SIG-M5 (cell line): ENCODE results near the gene UFD1.
"Not testable (repeated sequence)": the region's sequence is repeated elsewhere in the genome, so short reads cannot be mapped to it uniquely, and the experiment has no call there.

Experiments used
- DNase-seq: peaks from one replicate; lab custom pipeline; 2025; lab: John Stamatoyannopoulos, UW

UFD1 gene

DNA sequence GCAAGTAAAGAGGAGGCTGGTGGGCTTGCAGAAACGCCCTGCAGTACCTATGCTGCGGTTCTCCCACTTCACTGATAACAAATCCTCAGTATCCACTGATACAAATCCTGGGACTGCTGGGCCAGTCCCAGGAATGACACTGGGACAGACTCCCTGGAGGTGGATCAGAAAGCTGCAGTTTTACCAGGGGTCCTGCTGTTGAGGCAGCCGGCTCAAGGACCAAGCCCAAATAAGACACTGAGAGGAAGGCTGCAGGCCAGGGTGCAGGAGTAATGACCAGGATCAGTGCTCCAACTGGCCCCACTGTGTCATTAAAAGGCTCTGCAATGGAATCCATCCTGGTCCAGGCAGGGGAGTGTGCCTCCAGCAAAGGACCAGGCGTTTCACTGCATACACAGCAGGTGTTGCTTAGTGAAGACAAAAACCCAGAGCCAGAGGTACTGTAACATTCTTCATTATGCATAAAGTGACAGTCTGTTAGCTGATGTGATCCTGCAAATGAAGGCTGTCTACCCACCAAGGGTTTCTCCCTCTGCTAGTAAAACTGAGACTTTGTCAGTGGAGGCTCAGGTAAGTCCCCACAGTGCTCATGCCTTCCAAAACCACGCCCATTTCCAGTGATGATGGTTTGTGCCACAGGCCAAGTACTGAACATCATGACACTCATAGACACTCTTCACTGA is 30.1 kb downstream of the UFD1 start:
- no peak for DNase-seq

DNA sequence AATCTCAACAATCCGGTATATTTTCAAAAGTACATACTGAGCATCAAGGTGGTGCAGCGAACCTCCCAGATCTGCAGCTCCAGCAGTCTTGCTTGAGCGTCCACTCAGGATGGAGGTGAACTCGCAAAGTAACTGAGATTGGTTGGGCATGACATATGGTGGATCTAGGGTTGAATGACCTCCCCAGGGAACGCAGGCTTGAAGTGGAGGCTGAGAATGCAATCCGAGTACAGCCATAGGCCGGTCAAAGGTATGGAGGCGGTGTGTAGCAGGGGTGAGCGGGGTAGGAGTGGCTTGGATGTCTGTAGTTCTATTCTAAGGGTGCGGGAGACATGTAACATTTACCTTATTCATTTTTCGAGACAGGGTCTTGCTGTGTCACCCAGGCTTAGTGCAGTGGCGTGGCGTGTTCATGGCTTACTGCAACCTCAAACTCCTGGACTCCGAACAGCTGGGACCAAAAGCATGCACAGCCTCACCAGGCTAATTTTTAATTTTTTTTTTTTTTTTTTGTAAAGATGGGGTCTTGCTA is 30.9 kb downstream of the UFD1 start:
- no peak for DNase-seq

DNA sequence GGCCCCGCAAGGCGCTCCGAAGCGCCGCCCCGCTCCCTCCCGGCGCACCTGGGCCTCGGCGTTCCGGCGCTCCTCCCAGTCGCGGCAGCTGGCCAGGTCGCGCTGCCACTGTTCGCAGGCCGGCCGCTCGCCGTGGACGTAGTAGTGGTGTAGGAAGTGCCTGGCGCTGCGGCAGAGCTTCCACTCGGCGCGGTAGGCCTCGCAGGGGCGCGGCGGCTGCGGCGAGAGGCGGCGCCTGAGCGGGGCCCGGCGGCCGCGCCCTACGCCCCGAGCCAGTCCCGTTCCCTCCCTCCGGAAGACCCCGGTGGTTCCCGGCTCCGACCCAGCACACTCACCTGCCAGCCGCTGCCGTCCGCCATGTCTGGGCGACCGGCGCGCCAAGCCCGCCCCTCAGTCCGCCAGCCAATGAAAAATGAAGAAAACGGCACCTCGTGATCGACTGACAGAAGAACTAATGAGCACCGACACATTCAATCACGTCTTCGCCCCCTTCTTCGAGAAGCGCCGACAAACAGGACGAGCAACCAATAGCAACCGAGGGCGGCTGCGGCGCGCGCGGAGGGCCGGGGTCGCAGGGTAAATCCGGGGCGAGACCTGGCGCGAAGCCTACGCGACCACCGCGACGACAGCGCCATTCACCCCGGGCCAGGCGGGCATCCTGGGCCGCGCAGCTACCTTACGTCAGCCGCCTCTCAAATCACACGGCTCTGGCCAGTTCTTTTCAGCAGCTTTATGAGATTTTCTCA is 31.5 kb downstream of the UFD1 start, which contains the start of gene C22orf39:
Gene C22orf39, minus strand, starts transcription at position 382 of the 746 bp plus-strand sequence. Its CDS starts 23 bp downstream, at position 359.
- DNase-seq: peak; percentile 80

DNA sequence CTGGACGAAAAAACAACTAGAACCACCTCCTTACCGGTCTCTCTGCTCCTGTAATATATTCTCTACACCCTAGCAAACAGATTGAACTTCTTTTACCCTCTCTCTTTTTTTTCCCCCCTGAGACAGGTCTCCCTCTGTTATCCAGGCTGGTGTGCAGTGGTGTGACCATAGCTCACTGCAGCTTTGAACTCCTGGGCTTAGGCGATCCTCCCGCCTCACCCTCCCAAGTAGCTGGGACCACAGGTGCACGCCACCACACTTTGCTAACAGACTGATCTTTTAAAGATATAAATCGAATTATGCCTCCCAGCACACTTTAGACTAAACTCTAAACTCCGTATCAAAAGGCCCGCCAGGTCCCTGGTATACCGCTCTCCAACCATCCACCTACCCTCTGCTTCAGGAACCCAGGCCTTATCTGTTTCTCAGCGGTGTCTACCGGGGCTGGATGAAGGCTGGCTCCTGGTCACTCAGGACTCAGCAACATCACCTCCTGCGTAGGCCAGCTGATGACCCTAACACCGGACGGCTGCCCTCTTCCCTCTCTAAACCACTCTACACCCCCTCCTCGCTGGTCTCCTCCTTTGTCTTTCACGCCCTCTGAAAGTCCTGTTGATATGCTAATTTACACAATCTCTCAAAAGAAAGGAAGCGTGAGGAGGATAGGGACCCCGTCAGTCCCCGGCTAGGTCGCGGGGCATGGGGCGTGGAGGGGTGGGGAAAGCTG is 32.2 kb downstream of the UFD1 start:
- no peak for DNase-seq

DNA sequence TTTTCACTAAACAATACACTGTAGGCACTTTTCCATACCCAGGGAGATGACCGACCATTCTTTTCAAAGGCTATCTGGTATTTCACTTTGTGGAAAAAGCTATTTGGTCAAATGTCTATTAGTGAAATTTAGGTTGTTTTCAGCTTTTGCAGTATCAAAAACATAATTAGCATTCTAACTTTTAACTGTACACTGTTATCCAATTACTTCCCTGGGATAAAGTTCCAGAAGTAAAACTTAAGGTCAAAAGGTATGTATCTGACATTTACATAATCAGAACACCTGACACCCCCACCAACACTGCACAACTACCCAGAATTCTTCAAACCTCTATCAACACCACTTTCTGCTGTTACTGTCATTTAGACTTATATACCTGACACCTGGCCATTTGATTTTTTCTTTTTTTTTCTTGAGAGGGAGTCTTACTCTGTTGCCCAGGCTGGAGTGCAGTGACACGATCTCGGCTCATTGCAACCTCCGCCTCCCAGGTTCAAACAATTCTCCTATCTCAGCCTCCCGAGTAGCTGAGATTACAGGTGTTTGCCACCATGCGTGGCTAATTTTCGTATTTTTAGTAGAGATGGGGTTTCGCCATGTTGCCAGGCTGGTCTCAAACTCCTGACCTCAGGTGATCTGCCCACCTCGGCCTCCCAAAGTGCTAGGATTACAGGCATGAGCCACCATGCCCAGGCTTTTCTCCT is 33.6 kb downstream of the UFD1 start:
- DNase-seq: not testable (repeated sequence)

DNA sequence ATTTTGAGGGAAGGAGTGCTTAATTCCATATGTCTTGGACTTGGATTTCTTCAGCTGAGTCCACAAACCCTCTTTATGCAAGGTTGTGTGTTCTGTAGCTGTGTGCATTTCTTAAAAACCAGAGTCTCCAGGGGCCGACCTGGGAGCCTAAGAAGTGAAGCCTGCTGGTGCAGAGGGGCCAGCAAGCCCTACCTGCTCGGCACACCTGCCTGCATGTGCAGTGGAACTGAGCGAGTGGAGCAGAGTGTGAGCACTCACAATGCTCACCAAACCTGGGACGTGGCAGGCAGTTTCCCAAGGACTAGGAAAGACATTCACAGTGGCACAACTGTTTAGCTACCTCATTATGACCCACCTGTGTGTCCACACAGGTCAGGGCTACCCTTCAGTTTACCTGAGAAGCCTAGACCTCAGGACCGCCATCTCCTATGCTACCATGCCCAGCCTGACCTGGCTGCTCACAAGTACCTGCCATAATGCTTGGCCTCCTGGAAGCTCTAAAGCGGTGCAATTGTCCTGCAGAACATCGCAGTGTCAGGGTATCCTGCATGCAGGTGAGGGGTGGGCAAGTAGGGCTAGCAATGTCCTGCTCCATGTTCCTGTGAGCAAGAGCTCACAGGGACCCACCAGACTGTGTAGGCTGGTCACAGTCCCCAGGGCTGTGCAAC is 35.3 kb downstream of the UFD1 start:
- DNase-seq: no peak

DNA sequence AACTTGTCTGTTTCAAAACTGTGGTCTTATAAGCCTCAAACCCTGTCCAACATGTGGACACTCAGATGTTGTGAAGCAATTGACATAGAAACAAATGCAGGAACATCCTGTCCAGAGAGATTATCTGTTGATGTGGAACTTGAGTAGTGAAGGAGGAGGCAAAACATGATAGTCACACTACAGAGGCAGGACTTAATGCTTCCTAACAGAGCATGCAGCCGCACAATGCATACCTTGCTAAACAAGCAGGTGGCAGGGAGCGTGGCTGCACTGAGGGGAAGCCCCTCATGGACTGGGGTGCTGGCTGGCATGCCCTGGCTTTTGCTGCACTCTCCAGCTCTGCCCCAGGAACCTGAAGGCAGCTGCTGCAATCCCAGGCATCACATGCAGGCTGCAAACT is 36.8 kb downstream of the UFD1 start:
- no peak for DNase-seq

DNA sequence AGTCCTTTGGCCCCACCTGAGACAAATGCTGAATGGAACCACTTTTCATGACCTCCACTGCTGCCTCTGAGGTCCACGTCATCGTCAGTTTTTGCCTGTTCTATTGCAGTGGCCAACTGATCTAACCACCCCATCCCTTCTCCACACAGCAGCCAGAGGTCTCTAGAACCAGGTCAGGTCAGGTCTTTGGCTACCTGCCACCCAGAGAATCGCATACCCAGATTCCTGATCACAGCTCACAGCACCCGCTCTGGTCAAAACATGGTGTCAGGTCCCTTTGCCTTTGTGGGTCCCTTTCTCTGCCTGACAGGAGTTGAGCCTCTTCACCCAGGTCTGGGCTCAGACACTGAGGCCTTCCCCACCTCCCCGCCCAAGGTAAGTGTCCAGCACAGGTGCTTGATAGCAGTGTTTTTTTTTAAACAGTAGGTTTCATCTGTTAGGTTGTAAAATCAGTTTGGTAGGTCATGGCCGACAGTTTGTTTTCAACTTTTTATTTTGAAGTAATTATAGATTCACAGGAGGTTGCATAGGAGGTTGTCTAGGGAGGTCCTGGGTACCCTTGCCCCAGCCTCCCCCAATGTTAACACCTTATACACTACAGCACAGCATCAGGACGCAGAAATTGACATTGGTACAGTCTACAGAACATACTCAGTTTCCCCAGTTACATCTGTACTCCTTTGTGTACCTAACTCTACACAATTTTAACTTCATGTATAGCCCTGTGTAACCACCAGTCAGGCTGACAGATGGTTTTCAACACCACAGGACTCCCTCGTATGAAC is 38.4 kb downstream of the UFD1 start:
- no peak for DNase-seq

DNA sequence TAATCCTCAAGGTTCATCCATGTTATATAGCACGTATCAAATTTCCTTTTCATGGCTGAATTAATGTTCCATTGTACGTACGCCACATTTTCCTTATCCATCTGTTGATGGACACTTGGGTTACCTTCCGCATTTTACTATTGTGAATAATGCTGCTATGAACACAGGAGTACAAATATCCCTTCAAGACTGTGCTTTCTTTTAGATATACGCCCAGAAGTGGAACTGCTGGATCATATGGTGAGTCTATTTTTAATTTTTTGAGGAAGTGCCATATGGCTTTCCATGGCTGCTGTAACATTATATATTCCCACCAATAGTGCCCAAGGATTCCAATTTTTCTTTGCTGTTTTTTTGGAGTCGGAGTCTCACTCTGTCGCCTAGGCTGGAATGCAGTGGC is 40.7 kb downstream of the UFD1 start:
- DNase-seq: no peak

DNA sequence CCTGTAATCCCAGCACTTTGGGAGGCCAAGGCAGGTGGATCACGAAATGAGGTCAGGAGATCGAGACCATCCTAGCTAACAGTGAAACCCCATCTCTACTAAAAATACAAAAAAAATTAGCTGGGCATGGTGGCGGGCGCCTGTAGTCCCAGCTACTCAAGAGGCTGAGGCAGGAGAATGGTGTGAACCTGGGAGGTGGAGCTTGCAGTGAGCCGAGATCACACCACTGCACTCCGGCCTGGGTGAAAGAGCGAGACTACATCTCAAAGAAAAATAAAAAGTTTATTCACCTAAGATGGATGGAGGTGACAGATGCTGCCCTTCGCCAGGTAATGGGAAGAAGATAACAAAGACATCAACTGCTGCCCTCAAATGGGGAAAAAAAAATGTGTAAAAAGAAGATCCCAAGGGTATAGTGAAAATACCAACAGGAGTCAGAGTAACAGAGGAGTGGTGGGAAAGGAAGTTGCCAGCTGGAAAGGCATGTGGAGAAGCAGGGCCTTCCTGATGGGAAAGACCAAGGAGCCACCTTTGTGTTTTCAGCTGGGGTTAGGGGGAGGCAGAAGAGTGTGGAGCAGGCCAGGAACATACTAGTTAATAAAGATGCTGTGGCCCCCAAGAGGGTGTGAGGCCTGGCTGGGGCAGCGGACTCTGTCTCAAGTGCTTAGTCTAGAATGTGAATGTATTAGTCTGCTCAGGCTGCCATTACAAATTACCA is 42.4 kb downstream of the UFD1 start:
- not testable (repeated sequence) for DNase-seq

DNA sequence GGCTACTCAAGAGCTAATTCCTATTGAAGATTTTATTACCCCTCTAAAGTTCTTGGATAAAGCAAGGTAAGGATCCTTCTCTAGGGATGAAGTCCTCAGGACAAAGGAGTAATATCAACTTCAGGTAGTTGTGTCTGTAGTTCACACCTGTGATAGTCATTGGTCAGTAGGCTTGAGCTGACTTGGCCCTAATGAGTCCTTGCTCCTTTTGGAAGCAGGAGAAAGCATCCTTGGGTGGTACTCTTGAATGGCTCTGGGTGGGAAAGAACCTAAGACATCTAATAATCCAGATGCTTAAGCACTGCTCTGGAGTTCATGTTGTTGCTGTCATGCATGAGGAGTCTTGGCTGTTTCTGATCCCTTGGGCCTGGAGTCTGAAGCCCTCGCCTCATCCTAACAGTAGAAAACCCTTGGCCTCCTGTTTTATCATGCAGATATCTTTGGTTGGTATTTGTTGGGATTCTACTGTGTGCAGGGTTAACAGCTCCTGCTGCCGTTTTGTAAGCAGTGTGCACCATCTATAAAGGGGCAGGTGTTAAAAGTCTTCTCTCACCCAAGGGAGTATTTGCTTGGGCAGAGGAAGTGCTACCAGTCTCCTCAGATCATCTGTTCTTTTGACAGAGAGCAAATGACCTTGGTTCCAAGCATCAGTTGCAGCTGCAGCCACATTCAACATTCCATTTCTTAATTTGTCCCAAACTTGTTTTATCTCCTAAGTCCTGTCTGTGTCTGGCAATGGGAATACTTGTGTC is 44.0 kb downstream of the UFD1 start:
- no peak for DNase-seq

DNA sequence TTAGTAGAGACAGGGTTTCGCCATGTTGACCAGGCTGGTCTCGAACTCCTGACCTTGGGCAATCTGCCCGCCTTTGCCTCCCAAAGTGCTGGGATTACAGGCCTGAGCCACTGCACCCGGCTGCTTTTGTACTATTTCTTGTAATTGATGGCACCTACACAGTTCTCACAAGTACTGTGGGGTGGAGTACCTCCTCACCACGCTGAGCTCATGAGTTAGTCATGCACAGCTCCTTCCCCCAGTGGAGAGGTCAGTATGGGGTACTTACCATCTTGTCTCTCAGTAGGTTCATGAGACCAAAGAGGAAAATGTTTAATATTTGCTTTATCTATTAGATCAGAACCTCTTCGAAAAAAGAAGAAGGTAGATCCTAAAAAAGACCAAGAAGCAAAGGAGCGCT is 44.6 kb downstream of the UFD1 start:
- no peak for DNase-seq

DNA sequence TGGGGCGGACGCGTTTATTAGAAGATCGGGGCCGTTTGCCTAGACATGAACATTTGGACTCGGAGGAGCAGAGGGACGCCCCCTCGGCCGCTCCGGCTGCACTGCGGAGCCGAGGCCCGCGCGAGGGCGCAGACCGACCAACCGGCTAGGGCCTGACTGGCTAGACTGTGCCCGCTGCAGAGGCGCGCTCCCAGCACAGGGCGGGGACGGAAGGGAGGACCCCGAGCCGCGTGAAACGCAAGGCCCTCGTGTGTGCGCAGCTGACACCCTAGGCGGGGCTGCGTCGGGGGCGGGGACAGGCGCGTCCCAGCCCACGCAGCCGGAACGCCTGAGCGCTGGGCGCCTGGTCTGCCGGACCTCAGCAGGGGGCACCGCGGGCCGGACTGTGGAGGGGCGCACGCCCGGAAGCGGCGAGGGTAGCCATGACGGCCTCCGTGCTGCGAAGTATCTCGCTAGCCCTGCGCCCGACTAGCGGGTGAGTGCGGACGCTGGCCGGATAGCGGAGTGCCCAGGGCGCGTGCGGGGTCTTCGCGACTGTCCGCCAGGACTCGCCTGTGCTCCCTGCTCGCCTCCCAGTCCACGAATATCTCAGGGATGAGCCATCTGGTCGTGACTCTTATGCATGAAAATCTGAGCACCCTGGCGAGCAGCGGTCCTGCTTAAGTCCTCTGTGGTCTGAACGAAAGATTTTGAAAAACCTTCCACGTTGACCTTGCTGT is 46.7 kb downstream of the UFD1 start, which contains the start of gene MRPL40:
Gene MRPL40, plus strand, starts transcription at position 413 of the 719 bp plus-strand sequence. Its CDS starts 10 bp downstream, at position 423.
- peak; percentile 35 for DNase-seq

DNA sequence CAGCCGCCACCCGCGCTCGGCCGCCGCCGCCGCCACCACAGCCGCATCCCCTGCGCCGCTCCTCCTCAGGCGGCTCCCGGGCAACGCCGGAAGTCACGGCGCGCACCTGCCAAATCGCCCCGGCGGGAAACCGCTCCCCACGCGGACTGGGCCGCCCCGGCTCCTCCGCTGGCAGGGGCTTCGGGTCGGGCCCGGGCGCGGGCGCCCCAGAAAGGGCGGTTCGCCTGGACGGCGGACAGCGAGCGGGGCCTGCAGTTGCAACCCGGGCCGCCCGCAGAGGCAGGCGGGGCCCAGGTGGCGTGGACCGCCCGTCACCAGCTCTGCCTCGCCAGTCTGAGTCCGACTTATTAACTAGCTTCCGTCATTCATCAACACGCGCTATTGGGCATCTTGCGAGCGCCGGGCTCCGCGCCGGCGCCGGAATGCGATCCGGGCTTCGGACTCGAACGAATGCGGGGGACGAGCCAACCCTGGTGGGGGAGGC is 47.3 kb downstream of the UFD1 start, which contains the start of gene HIRA:
Gene HIRA, minus strand, starts transcription at position 85 of the 484 bp plus-strand sequence. CDS start 257 bp downstream, outside the sequence.
- no peak for DNase-seq

DNA sequence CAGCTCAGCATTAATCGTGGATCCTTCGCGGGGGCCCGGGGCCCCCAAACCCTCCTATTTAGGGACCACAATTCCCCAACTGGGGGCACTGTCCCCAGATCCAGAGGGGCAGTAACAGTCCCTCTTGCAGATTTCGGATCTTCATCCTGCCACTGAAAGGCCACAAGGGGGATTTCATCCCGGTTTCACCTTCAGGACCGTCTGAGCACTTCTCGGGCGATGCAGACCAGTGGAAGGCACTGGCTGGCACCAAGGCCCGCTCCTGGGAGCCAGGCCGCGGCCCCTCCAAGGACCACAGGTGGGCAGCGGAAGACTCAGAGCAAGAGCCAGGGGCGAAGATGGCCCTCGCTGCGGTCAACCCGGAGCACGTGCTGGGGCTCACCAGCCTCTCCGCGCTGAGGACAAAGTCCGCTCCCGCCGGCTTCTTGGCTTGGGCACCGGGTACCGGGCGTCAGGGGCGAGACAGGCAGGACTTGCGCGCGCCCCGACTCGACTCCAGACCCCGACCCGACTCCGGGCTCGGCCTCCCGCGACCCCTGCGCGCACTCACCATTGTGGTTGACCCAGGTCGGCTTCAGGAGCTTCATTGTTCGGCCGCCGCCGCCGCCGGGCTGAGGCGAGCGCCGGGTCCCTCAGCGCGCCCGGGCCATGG is 48.0 kb downstream of the UFD1 start:
- no peak for DNase-seq

DNA sequence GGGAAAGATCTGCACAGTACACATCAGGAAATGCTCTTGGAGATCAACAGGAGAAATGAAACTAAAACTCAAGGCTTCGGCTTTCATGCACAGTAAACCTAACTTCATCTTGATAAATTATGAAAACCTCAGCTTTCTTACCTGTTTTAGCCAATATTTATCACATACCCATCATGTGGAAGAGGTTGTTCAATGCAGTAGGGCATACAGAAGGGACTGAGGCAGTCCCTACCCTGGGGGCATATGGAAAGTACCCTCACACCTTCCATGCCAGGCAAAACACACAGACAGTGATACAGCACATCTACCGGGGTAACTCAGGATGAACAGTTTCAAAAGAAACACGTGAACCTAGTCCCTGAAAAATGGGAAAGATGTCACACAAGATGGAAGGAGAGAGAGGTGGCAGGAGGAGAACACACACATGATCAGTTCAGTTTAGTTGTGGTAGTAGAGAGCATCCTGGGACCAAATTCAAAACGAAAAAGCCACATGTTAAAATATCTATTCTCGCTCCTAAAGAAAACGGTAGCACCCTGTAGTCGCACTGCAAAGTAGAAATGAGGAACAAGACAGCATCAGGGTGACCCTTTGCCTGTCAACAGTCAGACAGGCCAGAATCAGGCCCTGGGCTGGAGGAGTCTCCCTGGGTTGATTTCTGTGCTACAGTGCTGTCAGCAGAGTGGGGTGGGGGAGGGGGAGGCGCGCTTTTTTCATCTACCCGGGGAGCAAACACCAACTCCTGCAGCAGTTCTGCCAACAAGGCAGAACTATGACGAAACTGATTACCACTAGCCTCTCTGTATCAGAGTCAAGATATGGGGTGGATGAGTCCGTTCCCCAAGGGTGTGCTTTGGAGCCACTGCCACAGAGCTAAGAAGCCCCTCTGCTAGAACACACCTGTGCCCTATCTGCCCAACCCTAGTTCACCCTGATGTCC is 48.8 kb downstream of the UFD1 start:
- DNase-seq: no peak

DNA sequence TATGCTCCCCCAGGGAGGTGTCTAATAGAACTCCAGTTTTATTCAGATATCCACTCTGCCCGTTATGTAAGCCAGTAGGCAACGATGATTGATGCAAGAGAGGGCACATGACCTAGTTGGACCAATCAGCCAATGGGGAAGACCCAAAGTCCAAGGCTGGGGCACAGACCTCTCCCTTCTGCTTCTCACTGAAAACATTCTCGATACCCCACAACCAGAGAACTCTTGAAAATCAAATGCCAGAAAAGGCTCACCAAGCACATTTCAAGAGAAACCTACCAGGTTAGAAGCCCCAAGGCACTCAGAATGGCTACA is 54.9 kb downstream of the UFD1 start:
- no peak for DNase-seq
